HG03159 (cell line): ENCODE results near the gene ARHGEF3.

Experiments used
- ATAC-seq: cut with Tn5 transposase; IDR thresholded peaks from one replicate; pipeline ENCODE4 v1.9.1; 2021; ENCODE audit warnings: mild to moderate bottlenecking, moderate library complexity; ENCODE audit not compliant: unreplicated experiment

ARHGEF3 gene, protein sequence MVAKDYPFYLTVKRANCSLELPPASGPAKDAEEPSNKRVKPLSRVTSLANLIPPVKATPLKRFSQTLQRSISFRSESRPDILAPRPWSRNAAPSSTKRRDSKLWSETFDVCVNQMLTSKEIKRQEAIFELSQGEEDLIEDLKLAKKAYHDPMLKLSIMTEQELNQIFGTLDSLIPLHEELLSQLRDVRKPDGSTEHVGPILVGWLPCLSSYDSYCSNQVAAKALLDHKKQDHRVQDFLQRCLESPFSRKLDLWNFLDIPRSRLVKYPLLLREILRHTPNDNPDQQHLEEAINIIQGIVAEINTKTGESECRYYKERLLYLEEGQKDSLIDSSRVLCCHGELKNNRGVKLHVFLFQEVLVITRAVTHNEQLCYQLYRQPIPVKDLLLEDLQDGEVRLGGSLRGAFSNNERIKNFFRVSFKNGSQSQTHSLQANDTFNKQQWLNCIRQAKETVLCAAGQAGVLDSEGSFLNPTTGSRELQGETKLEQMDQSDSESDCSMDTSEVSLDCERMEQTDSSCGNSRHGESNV

DNA sequence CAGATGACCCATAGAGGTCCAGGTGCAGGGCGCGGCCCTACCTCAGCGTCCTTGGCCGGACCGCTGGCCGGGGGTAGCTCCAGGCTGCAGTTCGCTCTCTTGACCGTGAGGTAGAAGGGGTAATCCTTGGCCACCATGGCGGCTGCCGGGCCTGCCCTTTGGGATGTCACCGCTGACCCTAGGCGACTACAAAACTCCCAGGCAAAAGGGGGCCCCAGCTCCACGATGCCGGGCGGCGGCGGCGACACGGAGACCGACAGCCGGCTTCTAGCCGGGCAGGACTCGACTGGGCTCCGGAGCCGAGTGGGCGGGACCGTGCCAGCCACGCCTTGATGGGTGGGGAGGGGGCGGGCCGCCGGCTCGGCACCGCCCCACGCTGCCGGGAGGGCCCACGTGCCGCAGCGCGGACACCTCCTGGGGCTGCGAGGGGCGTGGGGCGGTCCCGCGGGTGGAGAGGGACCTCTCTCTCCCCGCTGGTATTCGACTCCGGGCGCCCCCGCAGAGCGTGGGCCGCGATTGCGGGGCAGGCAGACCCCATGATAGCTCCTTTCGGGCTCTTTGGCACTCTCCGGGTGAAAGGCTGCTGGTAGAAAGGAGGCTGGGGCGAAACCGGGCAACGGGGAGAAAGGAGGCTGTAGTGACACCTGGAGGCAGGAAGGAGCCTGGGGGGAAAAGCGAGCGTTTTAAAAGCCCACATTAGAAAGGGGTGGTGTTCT lies at the start of gene ARHGEF3:
Gene ARHGEF3 (minus strand): TSS at position 288 of the 716 bp plus-strand sequence. CDS start 151 bp downstream, at position 137.
- ATAC-seq: peak; percentile 84

GRCh38 chr3:56849698-56850097 lies 47.9 kb upstream of the ARHGEF3 start:
- no peak for ATAC-seq

DNA sequence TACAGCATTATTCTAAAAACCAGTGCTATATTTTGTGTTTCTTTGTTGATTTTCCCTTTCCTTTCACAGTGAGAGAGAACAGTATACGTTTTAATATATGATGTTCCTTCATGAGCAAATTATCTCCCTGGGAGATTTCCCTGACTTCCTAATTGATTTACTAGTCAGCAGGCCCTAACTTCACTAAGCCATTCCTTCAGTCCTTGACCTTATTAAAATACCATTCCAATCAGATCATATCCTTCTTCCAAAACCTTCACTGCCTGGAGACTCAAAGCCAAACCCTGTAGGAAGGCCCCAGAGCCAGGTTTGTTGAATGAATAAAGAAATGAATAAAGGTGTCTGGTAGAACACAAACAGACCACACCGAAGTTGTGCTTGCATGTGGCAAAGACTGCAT lies 43.8 kb upstream of the ARHGEF3 start:
- no peak for ATAC-seq

- ATAC-seq: no peak
These were observed 42.8 kb upstream of the ARHGEF3 start for GRCh38 chr3:56844536-56844935.

DNA sequence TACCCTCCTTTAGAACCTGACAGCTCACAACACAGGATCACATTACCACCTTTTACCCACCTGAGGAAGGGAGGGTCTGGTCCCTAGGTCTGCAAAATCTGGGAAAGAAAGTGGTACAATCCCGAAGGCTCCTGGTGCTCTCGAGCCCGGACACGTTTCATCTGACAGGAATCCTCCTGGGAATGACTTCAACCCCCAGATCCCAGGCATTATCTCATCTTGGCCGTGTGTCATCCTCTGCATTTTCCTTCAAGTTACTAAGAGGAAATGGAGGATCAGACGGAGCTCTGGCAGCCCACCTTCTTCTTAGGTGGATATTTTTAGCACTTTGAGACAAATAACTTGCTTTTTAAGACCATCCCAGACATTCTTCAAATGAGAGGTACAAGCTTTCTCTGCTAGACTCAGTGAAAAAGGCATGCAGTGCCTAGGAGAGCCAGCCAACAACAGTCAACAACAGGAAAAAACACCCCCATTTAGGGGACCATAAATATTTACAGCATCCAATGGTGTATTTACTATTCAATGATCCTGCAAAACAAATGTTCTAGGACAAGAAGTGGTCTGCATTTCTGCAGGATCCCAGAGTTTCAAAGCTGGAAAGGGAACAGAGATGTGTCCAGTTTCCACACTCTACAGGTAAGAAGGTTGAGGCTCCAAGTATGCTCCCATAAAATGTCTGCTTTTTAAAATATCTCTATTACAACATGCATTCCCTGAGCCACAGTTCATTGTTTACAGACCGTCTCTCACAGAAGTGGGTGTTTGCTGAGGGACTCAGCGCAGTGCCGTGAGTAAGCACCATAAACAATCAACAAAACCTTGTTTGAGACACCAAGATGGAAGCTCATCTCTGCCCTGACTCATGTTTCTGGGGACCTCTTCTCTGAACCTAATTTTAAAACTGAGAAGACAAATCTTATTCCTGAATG lies 38.3 kb upstream of the ARHGEF3 start:
- ATAC-seq: no peak

DNA sequence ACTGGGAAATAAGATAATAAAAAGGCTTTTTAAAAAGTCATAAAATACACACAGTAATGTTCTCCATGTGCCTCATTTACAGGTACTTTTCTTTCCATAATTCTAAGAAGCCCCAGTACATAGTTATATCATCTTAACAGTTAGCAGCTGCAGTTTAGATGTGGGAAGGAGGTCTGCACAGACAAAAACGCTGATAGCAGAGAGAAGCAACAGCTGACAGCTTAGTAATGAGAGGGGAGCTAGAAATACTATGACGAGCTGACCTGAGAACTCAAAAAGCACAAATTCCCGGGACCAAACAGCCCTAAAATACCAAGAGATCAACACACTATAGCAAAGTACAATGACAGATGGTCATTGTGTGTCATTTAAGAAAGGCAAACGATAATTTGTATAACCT lies 36.7 kb upstream of the ARHGEF3 start:
- ATAC-seq: no peak

- ATAC-seq: peak; percentile 93
These were observed 35.6 kb upstream of the ARHGEF3 start for GRCh38 chr3:56837196-56837955.

GRCh38 chr3:56836276-56837163 lies 34.8 kb upstream of the ARHGEF3 start:
- ATAC-seq: no peak

DNA sequence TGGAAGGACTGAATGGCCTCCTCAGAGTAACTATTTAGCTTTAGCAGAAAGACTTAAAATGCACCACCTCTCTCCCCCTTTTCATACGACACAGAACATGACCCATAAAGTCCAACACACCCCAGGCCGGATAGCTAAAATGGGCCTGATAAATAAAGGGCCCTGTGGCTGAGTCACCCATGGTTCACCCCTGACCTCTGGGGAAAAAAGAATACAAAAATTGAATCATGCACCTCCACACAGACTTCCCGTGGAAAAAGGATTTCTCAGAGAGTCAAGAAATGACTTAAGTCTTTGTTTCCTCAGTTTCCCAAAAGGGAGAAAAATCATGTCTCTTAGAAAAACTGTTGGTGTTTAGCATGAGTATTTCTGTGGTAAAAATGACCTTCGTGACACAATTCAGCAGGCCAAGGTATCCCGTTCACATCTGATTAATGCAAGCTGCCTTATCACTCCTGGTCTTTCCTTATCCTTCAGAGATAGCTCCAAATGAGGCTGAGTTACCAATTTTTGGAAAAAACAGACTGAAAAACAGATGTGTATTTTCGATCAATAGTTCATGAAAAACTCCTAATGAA lies 34.0 kb upstream of the ARHGEF3 start:
- no peak for ATAC-seq

DNA sequence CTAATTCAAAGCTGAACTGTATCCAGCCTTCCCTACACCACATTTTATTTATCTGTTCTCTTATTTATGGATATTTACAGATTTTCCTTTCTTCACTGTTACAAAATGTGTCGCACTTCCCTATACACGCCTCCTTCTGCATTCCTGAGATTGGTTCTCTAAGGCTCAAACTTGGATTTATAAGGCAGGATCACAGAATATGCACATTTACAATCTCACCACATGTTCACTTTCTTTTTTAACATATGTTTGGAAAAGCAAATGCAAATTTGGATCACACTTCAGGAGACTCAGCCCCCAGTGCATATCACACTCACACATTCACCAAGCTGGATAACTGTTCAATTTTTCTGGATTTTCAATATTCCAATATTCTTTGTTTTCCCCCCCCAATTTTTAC lies 31.8 kb upstream of the ARHGEF3 start:
- no peak for ATAC-seq

DNA sequence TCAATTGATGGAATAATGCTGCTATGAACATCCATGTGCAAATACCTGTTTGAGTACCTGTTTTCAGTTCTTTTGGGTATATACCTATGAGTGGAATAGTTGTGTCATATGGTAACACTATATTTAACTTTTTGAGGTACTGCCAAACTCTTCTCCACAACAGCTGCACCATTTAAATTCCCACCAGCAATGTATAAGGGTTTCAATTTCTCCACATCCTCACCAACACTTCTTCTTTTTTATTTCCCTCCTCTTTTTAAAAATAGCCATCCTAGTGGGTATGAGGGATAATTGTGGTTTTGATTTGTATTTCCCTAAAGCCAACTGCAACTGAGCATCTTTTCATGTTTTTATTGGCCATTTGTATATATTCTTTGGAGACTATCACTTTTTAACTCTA lies 31.3 kb upstream of the ARHGEF3 start:
- ATAC-seq: no peak

DNA sequence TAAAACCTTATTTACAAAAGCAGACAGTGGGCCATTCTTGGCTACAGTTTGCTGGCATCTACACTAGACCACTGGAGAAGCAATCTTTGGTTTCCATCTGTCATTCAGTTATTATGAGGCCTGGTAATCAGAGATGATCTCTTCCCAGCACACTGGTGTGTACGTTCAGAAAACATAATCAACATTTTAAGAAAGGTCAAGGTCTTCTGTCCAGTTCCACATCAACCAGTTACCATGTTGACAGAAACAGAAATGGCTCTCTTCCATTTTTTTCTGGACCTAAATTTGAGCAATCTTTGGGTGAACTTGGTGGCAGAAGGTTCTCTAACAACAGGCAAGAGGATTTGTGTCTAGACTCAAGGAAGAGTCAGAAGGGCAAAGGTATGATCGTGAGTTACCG lies 29.8 kb upstream of the ARHGEF3 start:
- ATAC-seq: no peak

DNA sequence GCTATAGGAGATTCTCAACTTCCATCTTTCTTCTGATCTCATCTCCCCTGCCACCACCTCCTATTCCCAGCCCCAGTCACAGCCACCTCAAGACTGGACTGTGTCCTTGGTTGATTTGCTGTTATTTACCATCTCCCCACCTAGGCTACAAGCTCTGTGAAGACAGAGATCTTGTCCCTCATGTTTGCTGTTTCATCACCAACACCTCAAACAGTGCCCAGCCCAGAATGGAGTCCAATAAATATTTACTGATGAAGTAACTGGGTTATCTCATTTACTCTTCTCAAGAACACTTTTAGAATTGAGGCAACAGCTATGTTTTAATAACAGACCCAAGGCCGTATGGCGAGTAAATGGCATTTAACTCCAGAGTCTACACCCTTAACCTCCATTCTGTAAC lies 29.1 kb upstream of the ARHGEF3 start:
- no peak for ATAC-seq

GRCh38 chr3:56829533-56829932 lies 27.8 kb upstream of the ARHGEF3 start:
- no peak for ATAC-seq

- ATAC-seq: no peak
These were observed 25.3 kb upstream of the ARHGEF3 start for GRCh38 chr3:56826831-56827722.

- ATAC-seq: no peak
These were observed 24.1 kb upstream of the ARHGEF3 start for GRCh38 chr3:56825567-56826438.
